Right forelimb (tissue), 1 donor: ENCODE data around the gene NOL4L.

Source experiments
- DNase-seq: peaks from one replicate; pipeline ENCODE4 v3.0.0-alpha.2; 2018

NOL4L gene

GRCh38 chr20:32574296-32575226 is 10.6 kb downstream of the NOL4L start:
- DNase-seq = no peak

GRCh38 chr20:32573167-32573851 is 11.8 kb downstream of the NOL4L start:
- DNase-seq = no peak

GRCh38 chr20:32572271-32572968 is 12.7 kb downstream of the NOL4L start:
- no peak for DNase-seq

GRCh38 chr20:32571566-32571965 is 13.6 kb downstream of the NOL4L start:
- no peak for DNase-seq

- DNase-seq = no peak
Measured at GRCh38 chr20:32570401-32571190, 14.5 kb downstream of the NOL4L start.

- no peak for DNase-seq
Measured at GRCh38 chr20:32569380-32570305, 15.5 kb downstream of the NOL4L start.

GRCh38 chr20:32569018-32569379 is 16.1 kb downstream of the NOL4L start:
- DNase-seq = no peak

GRCh38 chr20:32567384-32568178 is 17.6 kb downstream of the NOL4L start:
- DNase-seq = no peak

GRCh38 chr20:32566379-32567374 is 18.5 kb downstream of the NOL4L start:
- DNase-seq = no peak

- DNase-seq = no peak
Measured at GRCh38 chr20:32565735-32566032, 19.4 kb downstream of the NOL4L start.

GRCh38 chr20:32564921-32565734 is 20.0 kb downstream of the NOL4L start:
- DNase-seq = no peak

GRCh38 chr20:32564440-32564839 is 20.7 kb downstream of the NOL4L start:
- no peak for DNase-seq

GRCh38 chr20:32563311-32564272 is 21.5 kb downstream of the NOL4L start:
- DNase-seq = no peak

GRCh38 chr20:32562495-32562911 is 22.6 kb downstream of the NOL4L start:
- DNase-seq = no peak

GRCh38 chr20:32560989-32561830 is 23.9 kb downstream of the NOL4L start:
- no peak for DNase-seq

GRCh38 chr20:32560482-32560988 is 24.6 kb downstream of the NOL4L start:
- DNase-seq = no peak
